ENCODE data around the gene GNPTG.

Gene GNPTG

DNA sequence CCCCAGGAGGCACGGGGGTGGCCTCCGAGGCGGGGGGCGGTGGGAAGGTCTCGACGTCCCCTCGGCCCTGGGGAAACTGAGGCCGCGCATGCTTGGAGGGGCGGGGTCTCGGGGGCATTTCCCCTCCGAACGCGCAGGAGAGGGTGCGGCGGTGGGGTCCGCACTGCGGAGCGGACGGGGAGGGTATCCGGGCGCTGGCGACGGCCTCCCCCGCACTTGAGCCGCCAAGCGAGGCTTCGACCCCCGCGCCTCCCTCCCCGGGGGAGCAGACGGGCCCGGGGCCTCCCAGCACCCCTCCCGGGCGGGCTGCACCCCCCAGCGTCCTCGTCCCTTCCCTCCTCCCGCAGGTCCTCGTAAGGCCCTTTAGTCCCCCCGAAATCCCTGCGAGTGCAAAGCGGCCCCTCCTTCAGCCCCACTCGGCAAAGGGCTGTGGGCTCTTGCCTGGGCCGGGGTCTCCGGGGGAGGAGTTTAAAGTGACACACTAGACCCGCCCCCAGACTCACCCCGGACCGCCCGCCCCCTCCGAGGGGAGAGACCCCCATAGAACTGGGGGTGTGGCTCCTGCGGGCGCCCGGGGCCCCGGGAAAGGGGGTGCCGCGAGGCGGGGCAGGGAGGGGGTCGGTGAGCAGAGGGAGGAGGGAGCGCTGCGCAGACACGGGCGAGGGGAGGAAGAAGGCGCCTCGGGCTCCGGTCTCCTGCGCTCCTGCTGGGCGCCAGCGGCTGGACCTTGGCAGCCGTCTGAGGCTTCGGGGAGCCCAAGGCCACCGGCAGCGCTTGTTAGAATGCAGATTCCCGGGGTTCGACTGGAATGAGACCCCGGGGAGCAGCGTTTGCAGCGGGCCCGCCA is 17.7 kb upstream of the GNPTG start:
- no peak for DNase-seq (ENCODE audit: low spot score)

DNA sequence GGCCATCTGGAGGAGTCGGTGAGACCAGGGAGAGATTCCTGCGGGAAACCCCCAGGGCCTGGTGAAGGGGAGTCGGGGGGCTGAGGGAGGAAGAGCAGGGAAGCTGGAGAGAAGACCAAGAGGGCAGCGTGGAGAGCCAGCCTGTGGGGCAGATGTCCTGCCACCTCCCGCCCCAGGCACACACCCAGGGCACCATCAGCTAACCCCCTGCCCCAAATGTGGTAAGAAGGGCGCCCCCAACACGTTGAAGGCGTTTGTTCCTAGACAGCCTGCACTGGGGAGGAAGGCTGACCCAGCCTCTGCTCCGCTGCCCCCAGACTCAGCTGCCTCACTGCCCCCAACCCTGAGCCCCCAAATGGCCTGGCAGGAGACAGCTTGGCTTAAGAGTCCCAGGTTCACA is 17.0 kb upstream of the GNPTG start:
- DNase-seq (ENCODE audit: low spot score): no peak

DNA sequence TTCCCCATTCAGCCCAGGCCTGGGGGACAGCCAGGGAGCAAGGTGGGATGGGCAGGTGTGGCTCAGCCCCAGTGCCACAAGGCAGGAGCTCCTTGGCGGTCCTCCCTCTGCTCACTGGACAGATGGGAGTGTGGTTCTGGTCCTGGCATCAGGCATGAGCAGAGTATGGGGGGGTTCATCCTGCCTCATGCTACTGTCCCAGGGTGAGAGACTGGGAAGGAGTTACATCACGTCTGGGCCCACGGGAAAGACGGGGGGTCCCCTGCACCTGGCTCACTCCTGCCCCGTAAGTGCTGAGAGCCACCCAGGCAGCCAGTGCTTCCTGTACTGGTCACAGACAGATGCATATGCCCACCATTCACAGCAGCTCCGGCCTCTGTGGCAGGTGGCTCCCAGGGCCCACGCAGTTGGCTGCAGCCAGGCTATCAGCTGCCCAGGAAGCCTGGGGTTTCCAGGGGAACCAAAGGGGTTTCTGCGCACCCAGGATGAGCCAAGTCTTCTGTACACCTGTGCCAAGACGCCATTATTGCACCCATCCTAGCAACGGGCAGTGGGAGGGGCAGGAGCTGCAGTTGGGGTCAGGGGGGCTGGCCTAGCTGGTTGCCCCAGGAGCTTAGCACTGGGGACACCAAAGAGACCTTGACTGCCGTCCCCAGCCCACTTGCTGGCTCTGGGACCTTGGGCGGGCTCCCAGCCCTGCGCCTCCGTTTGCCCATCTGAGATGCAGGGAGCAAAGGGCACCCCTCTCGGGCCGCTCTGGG is 16.3 kb upstream of the GNPTG start:
- DNase-seq (ENCODE audit: low spot score): no peak

DNA sequence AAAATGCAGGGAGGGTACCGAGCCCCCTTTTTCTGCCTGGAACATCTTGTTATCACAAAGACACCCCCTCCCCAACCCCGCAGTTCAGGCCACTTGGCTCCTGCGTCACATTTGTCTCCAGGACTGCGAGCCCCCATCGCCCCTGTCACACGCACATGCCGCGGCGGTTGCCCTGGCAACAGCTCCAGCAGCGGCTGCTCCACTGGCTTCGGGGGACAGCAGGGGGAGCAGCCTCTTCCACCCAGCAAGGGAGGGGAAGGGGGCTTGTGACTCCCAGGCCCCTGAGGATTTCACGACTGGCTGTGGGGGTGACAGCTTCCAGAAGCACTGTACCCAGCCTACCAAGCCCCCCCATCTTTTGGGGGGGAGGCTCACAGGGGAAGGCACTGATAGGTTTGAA is 15.7 kb upstream of the GNPTG start:
- no peak for DNase-seq (ENCODE audit: low spot score)

DNA sequence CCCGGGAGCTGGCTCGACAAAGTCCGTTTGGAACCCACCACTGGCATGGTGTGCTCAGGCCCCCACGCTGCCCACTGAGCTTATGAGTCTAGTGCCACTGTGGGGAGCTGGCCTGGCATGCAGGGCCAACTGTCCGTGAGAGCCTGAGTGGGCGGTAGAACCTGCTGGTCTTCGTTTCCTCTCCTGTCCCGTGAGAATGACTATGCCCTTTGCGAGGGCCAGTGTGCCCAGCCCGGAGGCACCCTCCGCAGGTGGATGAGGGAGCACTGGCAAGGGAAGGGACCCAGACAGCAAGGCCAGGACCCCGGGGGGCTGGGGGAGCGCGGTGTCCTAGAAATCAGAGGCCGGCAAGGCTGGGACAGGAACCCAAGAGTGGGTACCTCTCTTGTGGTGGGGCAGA is 15.1 kb upstream of the GNPTG start:
- DNase-seq (ENCODE audit: low spot score): no peak

DNA sequence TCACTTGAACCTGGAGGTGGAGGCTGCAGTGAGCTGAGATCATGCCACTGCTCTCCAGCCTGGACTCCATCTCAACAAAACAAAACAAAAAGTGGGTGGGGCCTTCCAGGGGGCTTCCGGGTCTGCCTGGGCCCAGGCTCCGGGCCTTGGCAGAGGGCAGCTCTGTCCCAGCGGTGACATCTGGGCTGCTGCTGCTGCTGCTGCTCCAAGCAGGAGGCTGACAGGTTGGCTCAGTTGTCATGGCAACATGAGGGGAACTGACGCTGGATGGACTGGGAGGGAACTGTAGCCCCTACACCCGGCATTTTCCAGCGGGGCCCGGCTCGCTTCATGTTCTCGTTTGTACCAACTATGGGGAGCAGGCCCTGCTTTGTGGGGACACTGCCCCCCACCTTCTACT is 14.2 kb upstream of the GNPTG start:
- no peak for DNase-seq (ENCODE audit: low spot score)

DNA sequence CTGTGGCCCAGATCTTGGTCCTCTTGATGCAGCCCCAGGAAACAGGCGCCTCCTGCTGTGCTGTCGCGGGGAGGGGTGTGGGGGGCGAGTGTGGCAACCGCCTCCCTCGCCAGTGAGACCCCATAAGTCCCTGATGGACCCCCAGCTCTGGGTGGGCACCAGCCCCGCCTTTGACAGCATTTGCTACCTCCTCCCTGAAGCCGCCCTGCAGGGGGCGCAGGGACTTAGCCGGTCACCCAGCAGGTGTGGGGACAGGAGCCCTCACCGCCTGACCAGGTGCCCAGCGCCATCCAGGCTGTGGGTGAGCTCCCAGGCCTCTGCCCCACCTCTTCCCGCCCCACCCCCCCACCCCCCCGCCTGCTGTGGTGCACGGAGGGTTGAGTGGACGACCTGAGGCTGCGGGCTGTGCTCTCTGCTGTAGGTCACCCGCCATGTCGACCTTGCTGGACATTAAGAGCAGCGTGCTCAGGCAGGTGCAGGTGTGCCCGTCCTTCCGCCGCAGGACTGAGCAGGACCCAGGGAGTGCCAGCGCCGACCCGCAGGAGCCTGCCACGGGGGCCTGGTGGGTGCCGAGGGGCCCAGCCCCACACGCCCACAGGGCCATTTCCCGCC is 13.5 kb upstream of the GNPTG start:
- DNase-seq (ENCODE audit: low spot score): no peak

DNA sequence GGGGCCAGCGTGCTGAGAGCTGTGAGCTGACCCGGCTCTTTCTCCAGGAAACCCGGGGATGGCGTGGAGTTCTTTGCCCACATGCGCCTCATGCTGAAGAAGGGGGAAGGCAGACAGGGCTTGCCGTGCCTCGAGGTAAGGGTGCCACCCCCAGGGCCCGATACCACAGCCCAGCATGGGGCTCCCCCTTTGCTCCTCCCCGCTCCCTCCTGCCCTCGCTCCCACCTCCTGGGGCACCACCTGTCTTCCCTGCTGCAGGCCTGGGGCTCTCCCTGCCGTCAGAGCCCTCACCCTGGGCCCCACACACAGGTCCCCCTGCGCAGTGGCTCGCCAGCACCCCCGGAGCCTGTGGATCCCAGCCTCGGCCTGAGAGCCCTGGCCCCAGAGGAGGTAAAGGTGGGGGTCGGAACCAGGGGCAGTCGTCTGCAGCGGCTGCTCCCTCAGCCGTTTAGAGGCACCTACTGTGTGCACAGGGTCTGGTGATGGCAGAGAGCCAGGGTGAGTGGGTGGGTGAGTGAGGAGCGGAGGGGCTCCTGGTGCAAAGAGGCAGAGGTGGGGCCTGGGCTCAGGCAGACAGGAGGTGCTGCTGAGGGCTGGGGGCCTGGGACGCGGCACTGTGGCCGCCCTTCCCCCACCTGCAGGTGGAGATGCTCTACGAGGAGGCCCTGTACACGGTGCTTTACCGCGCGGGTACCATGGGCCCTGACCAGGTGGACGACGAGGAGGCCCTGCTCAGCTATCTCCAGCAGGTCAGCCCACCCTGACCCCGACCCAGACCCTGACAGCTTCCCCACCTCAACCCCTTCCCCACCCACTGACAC is 12.7 kb upstream of the GNPTG start:
- DNase-seq (ENCODE audit: low spot score): no peak

DNA sequence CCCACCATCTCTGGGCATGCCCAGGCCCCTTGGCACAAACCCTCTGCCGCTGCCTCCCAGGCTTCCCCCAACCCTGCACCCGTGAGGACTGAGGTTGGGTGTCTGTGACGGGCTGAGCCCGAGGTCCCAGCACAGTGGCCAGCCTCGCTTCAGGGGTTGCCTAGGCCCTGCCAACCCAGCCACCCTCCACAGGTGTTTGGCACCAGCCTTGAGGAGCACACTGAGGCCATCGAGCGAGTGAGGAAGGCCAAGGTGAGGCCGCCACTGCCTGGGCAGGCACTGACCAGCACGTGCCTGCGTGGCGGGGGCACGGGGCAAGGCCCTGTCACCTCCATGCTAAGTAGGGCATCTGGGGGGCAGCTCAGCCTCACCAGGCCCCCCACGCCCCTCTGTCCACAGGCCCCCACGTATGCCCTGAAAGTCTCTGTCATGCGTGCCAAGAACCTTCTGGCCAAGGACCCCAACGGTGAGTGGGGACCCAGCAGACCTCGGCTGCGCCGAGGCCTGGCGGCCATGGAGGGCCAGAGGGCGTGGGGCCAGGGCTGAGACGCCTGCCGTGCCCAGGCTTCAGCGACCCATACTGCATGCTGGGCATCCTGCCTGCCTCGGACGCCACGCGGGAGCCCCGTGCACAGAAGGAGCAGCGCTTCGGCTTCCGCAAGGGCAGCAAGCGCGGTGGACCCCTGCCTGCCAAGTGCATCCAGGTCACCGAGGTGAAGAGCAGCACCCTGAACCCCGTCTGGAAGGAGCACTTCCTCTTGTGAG is 10.8 kb upstream of the GNPTG start:
- DNase-seq (ENCODE audit: low spot score): no peak

DNA sequence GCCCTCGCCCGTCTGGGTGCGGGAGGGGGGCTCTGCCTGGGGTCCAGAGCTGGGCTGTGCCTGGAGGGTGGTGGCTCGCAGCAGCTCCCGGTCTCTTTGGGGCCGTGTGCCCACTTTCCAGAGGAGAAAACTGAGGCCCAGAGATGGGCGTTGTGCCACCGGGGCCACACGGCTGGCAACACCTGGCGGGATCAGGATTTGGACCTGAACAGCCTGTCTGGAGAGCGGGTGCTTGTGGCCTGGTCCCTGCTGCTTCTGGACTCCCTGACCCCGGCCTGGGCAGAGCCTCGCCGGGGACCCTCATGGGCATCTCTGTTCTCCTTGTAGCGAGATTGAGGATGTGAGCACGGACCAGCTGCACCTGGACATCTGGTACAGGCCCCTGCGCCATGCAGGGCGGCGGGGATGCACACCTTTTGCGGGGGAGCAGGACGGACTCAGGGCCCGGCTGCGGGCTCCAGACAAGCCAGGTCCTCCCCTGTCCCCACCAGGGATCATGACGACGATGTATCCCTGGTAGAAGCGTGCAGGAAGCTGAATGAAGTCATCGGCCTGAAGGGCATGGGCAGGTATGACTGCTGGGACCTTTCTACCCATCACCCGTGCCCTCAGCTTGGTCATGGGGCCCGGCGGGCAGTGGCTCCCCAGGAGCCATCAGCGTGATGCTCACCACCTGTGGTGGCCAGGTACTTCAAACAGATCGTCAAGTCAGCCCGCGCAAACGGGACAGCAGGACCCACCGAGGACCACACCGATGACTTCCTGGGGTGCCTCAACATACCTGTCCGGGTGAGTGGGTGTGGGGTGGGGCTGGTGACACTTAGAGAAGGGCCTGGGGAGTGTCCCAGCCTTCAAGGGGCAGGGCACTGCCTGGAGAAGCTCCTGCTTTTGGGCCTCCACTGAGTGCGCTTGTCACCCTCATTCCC is 10.0 kb upstream of the GNPTG start:
- no peak for DNase-seq (ENCODE audit: low spot score)

DNA sequence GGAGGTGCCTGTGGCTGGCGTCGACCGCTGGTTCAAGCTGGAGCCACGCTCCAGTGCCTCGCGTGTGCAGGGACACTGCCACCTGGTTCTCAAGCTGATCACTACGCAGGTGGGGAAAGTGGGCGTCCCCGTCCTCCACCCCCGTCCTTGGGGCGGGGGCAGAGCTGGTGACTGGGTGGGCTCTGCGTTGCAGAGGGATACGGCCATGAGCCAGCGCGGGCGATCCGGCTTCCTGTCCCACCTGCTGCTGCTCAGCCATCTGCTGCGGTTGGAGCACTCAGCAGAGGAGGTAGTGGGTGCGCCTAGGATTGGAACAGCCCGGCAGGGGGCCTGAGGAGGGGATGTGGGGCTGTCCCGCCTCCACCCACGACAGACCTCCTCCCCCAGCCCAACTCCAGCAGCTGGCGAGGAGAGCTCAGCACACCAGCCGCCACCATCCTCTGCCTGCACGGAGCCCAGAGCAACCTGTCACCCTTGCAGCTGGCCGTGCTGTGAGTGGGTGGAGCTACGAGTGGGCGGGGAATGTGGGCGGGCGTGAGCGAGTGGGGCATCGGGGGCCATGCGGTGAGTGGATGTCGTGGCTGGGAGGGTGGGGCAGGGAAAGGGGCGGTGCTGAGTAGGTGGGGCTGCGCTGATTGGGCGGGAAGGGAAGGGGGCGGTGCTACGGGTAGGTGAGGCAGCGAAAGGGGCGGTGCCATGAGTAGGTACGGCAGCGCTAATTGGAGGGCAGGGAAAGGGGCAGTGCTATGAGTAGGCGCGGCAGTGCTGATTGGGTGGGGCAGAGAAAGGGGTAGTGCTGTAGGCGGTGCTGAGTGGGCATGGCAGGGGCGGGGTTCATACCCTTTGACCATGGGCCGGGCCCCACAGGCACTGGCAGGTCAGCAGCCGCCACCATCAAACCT is 9.0 kb upstream of the GNPTG start:
- peak; percentile 95 for DNase-seq (ENCODE audit: low spot score)

DNA sequence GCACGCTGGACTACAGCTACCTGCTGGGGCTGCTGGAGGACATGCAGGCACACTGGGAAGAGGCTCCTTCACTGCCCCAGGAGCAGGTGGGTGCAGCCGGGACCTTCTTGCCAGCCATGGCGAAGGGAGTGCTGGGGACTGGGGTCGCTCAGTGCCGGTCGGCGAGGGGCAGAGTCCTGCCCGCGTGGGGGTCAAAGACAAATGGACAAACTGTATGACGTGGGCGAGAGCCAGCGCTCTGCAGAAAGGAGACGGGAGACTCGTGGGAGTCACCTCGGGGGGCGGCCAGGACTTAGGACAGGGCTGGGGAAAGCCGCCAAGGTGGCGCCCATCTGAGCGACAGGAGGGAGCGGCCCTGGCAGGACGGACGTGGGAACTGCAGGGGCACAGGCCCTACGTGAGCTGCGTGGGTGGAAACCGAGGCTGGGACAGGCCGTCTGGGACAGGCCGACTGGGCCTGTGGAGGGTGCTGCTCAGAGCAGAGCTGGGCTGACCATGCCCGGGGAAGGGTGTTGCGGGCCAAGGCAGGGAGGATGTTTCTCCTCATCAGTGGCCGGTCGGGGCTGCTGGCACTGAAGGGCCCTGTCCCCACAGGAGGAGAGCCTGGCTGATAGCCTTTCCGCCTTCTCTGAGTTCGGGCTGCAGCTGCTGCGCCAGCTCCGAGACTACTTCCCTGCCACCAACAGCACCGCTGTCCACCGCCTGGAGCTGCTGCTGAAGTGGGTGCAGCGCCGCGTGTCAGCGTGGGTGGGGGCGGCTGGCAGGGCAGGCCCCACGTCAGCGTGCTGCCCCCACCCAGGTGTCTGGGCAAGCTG is 8.1 kb upstream of the GNPTG start:
- no peak for DNase-seq (ENCODE audit: low spot score)

DNA sequence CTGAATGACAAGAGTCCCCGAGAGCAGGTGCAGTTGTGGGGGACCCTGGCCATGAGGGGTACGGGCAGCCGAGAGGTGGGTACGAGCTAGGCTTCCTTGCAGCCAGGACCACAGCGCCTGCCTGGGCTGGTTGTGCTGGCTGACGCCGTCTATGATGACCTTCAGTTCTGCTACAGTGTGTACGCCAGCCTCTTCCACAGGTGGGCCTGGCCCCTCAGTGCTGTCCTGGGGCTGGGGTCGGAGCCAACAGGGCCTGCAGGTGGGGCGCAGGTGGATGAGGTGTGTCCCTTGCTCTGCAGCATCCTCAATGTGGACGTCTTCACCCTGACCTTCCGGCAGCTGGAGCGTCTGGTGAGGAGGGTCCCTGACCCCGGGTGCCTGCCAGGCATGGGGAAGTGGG is 7.2 kb upstream of the GNPTG start:
- no peak for DNase-seq (ENCODE audit: low spot score)

DNA sequence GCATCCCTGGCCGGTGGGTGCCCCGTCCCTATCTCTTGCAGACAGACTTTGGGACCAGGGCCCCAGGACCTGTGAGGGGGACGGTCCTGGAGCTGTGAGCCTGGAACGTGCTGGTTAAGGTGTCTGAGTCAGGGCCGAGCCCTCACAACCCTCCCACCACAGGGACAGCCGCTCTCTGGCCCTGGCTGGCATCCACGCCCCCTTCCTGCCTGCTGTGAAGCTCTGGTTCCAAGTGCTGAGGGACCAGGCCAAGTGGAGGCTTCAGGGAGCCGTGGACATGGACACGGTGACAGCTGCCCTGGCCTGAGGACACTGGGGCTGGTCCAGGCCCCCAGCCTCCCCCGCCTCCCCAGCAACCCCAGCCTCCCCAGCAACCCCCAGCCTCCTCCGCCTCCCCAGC is 6.6 kb upstream of the GNPTG start:
- DNase-seq (ENCODE audit: low spot score): no peak

DNA sequence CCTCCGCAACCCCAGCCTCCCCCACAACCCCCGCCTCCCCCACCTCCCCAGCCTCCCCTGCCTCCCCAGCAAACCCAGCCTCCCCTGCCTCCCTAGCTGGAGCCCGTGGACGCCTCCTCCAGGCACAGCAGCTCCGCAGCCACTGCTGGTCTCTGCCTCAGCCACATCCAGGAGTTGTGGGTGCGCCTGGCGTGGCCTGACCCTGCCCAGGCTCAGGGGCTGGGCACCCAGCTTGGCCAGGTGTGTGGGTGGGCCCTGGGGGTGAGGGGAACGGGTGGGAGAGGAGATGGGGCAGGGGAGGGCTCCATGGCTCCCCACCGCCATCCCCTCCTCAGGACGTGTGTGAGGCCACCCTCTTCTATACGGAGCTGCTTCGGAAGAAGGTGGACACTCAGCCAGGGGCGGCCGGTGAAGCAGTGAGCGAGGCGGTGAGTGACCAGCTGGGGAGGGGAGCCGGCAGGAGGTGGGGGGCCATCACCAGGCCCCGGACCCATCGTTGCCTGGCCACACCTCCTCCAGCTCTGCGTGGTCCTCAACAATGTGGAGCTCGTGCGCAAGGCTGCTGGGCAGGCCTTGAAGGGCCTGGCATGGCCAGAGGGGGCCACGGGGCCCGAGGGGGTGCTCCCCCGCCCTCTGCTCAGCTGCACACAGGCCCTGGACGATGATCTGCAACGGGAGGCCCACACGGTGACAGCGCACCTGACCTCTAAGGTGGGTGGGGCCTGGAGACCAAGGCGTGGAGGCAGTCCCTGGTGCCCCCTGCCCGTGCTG is 5.9 kb upstream of the GNPTG start:
- no peak for DNase-seq (ENCODE audit: low spot score)

DNA sequence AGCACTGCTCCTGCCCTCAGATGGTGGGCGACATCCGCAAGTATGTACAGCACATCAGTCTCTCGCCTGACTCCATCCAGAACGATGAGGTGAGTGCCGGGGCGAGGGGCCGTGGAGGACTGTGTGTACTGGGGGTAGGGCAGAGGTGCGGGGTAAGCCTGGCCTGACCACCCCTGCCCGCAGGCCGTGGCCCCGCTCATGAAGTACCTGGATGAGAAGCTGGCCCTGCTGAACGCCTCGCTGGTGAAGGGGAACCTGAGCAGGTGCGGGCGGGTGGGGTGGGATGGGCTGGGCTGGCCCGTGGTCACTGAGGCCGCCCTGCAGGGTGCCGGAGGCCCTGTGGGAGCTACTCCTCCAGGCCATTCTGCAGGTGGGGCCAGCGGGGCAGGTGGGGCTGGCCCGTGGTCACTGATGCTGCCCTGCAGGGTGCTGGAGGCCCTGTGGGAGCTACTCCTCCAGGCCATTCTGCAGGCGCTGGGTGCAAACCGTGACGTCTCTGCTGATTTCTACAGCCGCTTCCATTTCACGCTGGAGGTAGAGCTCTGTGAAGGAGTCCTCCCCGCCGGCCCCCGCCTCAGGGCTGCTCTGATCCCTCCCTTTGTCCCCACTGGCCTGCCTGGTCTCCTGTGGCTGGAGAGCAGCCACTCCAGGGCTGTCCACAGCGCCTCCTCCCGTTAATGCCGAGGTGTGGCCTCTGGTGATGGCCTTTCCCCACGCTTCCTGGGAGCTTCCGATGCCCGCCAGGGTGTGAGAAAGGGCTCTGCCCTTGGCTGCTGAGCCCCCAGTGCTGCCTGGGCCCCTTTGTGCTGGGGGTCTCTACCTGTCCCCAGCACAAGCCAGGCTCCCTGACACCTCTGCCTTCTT is 5.1 kb upstream of the GNPTG start:
- DNase-seq (ENCODE audit: low spot score): no peak
